Measurements from ENCODE around the gene OSTF1.

Gene OSTF1

GRCh38 chr9:75087824-75088645 is at the start of gene OSTF1, which contains the start of gene NMRK1:
Gene OSTF1 (plus strand): TSS chr9:75088514. CDS start chr9:75088693, 179 bp downstream.
Gene NMRK1 (minus strand): TSS chr9:75088155. CDS start chr9:75083115, 5,040 bp downstream.
- DNase-seq = peak; percentile 83 to 91

- no peak for DNase-seq
Measured at GRCh38 chr9:75039009-75039408, 49.3 kb upstream of the OSTF1 start.

- DNase-seq = no peak
Measured at GRCh38 chr9:75039801-75040200, 48.5 kb upstream of the OSTF1 start.

GRCh38 chr9:75041041-75041440 is 47.3 kb upstream of the OSTF1 start:
- DNase-seq = no peak

- DNase-seq = no peak
Measured at GRCh38 chr9:75046725-75047345, 41.5 kb upstream of the OSTF1 start.

- no peak for DNase-seq
Measured at GRCh38 chr9:75047506-75047905, 40.8 kb upstream of the OSTF1 start.

- DNase-seq = no peak
Measured at GRCh38 chr9:75051285-75051684, 37.0 kb upstream of the OSTF1 start.

GRCh38 chr9:75053869-75054268 is 34.4 kb upstream of the OSTF1 start:
- no peak for DNase-seq

- no peak for DNase-seq
Measured at GRCh38 chr9:75054368-75055001, 33.8 kb upstream of the OSTF1 start.

- no peak for DNase-seq
Measured at GRCh38 chr9:75061169-75061568, 27.1 kb upstream of the OSTF1 start.

GRCh38 chr9:75063556-75064305 is 24.6 kb upstream of the OSTF1 start:
- DNase-seq = no peak

- DNase-seq = no peak
Measured at GRCh38 chr9:75064307-75065025, 23.8 kb upstream of the OSTF1 start.

- DNase-seq = no peak
Measured at GRCh38 chr9:75065510-75065909, 22.8 kb upstream of the OSTF1 start.

GRCh38 chr9:75067894-75068293 is 20.4 kb upstream of the OSTF1 start:
- no peak for DNase-seq

GRCh38 chr9:75069171-75069570 is 19.1 kb upstream of the OSTF1 start:
- no peak for DNase-seq

- DNase-seq = peak; percentile 44 to 48
Measured at GRCh38 chr9:75071530-75072122, 16.7 kb upstream of the OSTF1 start.

- no peak for DNase-seq
Measured at GRCh38 chr9:75072895-75073294, 15.4 kb upstream of the OSTF1 start.

GRCh38 chr9:75081632-75082031 is 6.7 kb upstream of the OSTF1 start:
- DNase-seq = no peak

- no peak for DNase-seq
Measured at GRCh38 chr9:75083188-75083970, 4.9 kb upstream of the OSTF1 start.

- DNase-seq = no peak
Measured at GRCh38 chr9:75084081-75084672, 4.1 kb upstream of the OSTF1 start.

GRCh38 chr9:75085640-75086039 is 2.7 kb upstream of the OSTF1 start:
- no peak for DNase-seq
